Measurements from ENCODE around the gene NEAT1. TPM values are rescaled to one million over a fixed set of nuclear protein-coding genes. Genes with fewer than 3 reads are reported as not detected.
A peak's percentile ranks its signal among the peaks of the same experiment; 100 is the strongest.

The NEAT1 gene
- total and polyA plus RNA-seq, 2 experiments from 2014 or later: 50.7 to 74.3 TPM

DNA sequence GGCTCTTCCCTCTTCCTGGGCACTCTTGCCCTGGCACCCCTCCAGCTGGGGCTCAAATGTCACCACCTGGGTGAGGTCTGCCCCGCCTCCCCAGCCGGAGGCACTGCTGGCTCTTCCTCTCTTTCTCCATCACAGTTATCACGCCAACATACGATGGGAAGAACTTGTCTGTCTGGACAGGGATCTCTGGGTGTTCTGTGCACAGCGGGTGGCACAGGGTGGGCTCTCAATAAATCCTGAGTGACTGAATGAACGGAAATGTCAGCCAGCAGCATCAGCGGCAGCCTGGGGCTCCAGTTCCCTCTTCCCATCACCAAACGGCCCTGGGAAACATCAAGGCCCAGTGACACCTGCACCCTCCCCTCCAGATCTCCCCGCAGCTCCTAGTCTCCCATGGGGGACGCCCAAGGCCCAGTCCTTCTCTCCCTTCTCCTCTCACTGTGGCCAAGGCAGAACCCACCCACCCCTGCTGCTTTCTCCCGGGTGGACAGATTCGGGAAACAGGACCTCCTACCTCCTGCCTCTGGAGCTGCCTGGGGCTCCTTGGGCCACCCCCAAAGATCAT is 39.7 kb upstream of the NEAT1 start:
- H3K36me3 ChIP-seq (ENCODE audit: low read depth): no peaks in the 10 kb centered on the region
- WGBS, 2 experiments (ENCODE audit: low coverage in 1 of 2, low lambda C conversion rate in 2 of 2, missing lambda C conversion rate in 2 of 2): 1 to 2% methylated on average over 12 of the region's 12 CpGs
- peak overlapping the region; percentile 94 for H3K9ac ChIP-seq
- no peaks in the 10 kb centered on the region for H3K9me3 ChIP-seq (ENCODE audit: low read depth)
- no peak for DNase-seq
- H3K27me3 ChIP-seq (replicated peaks; ENCODE audit: insufficient read depth): no peaks in the 10 kb centered on the region
- H3F3A ChIP-seq (ENCODE audit: insufficient read depth): peaks cover 28% of the 10 kb centered on the region
- no peaks in the 10 kb centered on the region for H3K9me2 ChIP-seq (ENCODE audit: insufficient read depth)
- peaks cover 37% of the 10 kb centered on the region for H3K4me1 ChIP-seq (ENCODE audit: insufficient read depth)
- no peaks in the 10 kb centered on the region for H4K20me1 ChIP-seq (ENCODE audit: insufficient read depth)
- H2AFZ ChIP-seq: peak overlapping the region; percentile 4; the same call in 1 of the 2 replicates
- H3K27ac ChIP-seq: peak overlapping the region; percentile 99
- H3K79me2 ChIP-seq (ENCODE audit: insufficient read depth): peaks cover 40% of the 10 kb centered on the region
- H3K4me2 ChIP-seq (ENCODE audit: unreplicated experiment): peak overlapping the region; percentile 88
- in situ Hi-C loops (cut with MboI): no loop called here
- H3K4me3 ChIP-seq: peak overlapping the region; percentile 67
- TF ChIP-seq EZH2 (IDR thresholded peaks at IDR 0.05; ENCODE audit: insufficient read depth, poor library complexity, severe bottlenecking) (no peak), EZH2phosphoT487 (IDR thresholded peaks at IDR 0.05; ENCODE audit: insufficient read depth, low read depth) (no peak)

DNA sequence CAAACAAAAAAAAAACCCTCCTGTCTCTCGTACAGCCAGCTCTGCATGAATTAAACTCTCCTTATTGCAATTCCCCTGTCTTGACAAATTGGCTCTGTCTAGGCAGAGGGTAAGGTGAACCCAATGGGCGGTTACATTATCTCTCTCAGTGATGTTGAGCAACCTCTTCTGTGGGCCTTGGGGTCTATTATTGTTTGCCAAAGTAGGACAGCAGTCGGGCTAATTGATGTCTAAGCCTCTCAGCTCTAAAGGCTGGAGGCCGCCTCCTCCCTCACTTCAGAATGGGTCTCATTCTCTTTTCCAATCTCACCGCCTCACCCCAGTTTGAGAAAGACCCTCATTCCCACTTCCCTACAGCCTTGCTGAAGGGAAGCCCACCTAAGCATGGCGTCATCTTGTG is 38.8 kb upstream of the NEAT1 start:
- Histone ChIP-seq H3K4me1 (ENCODE audit: insufficient read depth) (peaks cover 46% of the 10 kb centered on the region), H3K9ac (peak overlapping the region; percentile 94; the same call in 1 of the 2 replicates)
- in situ Hi-C loops (cut with MboI): no loop called here

DNA sequence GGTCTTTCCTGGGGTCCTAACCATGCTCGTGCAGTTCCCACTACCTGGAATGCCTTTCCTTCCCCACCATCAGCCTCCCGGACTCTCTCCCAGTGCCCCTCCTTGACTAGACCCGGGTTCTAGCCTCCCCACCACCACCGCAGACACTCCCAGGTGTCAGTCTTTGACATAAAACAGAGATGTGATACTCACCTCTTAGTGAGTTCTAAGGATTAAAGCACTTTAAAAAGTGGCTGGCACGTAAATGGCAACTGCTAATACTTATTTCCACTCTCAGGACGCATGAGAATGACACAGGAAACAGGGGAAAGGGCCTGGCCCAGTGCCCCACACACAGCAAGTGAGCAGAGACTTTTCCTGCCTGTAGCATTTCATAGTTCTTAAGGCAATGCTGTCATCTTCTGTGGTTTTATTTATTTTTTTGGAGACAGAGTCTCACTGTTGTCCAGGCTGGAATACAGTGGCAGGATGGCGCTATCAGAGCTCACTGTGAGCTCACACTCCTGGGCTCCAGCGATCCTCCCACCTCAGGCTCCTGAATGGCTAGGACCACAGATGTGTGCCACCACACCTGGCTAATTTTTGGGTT is 38.2 kb upstream of the NEAT1 start:
- Histone ChIP-seq H3K27me3 (replicated peaks; ENCODE audit: insufficient read depth) (no peaks in the 10 kb centered on the region), H2AFZ (no peak overlapping the region), H3K4me1 (ENCODE audit: insufficient read depth) (peaks cover 52% of the 10 kb centered on the region), H3K4me2 (ENCODE audit: unreplicated experiment) (no peak overlapping the region), H4K20me1 (ENCODE audit: insufficient read depth) (no peaks in the 10 kb centered on the region), H3K9me3 (ENCODE audit: low read depth) (no peaks in the 10 kb centered on the region), H3K36me3 (ENCODE audit: low read depth) (no peaks in the 10 kb centered on the region), H3K4me3 (no peak overlapping the region), H3K27ac (peak overlapping the region; percentile 99), H3F3A (ENCODE audit: insufficient read depth) (peaks cover 28% of the 10 kb centered on the region), H3K9ac (peak overlapping the region; percentile 46), H3K9me2 (ENCODE audit: insufficient read depth) (no peaks in the 10 kb centered on the region), H3K79me2 (ENCODE audit: insufficient read depth) (peaks cover 55% of the 10 kb centered on the region)
- peak; percentile 57 for DNase-seq
- no peak for TF ChIP-seq EZH2 (IDR thresholded peaks at IDR 0.05; ENCODE audit: insufficient read depth, poor library complexity, severe bottlenecking)
- TF ChIP-seq EZH2phosphoT487 (IDR thresholded peaks at IDR 0.05; ENCODE audit: insufficient read depth, low read depth): no peak
- in situ Hi-C loops (cut with MboI): no loop called here
- 71 to 73% methylated on average over 8 of the region's 8 CpGs for WGBS, 2 experiments (ENCODE audit: low coverage in 1 of 2, low lambda C conversion rate in 2 of 2, missing lambda C conversion rate in 2 of 2)

More for the DNA sequence above, 38.8 kb upstream of the NEAT1 start:
- no peak overlapping the region for H2AFZ ChIP-seq
- H3K9me3 ChIP-seq (ENCODE audit: low read depth): no peaks in the 10 kb centered on the region
- peaks cover 49% of the 10 kb centered on the region for H3K79me2 ChIP-seq (ENCODE audit: insufficient read depth)
- H3K9me2 ChIP-seq (ENCODE audit: insufficient read depth): no peaks in the 10 kb centered on the region
- peaks cover 28% of the 10 kb centered on the region for H3F3A ChIP-seq (ENCODE audit: insufficient read depth)
- no peak for TF ChIP-seq EZH2 (IDR thresholded peaks at IDR 0.05; ENCODE audit: insufficient read depth, poor library complexity, severe bottlenecking)
- TF ChIP-seq EZH2phosphoT487 (IDR thresholded peaks at IDR 0.05; ENCODE audit: insufficient read depth, low read depth): no peak
- H3K4me3 ChIP-seq: no peak overlapping the region
- H3K4me2 ChIP-seq (ENCODE audit: unreplicated experiment): no peak overlapping the region
- H3K27ac ChIP-seq: peak overlapping the region; percentile 99
- DNase-seq: peak; percentile 21
- H4K20me1 ChIP-seq (ENCODE audit: insufficient read depth): no peaks in the 10 kb centered on the region
- no peaks in the 10 kb centered on the region for H3K36me3 ChIP-seq (ENCODE audit: low read depth)
- WGBS, 2 experiments (ENCODE audit: low coverage in 1 of 2, low lambda C conversion rate in 2 of 2, missing lambda C conversion rate in 2 of 2): 80 to 85% methylated on average over 6 of the region's 6 CpGs
- no peaks in the 10 kb centered on the region for H3K27me3 ChIP-seq (replicated peaks; ENCODE audit: insufficient read depth)

DNA sequence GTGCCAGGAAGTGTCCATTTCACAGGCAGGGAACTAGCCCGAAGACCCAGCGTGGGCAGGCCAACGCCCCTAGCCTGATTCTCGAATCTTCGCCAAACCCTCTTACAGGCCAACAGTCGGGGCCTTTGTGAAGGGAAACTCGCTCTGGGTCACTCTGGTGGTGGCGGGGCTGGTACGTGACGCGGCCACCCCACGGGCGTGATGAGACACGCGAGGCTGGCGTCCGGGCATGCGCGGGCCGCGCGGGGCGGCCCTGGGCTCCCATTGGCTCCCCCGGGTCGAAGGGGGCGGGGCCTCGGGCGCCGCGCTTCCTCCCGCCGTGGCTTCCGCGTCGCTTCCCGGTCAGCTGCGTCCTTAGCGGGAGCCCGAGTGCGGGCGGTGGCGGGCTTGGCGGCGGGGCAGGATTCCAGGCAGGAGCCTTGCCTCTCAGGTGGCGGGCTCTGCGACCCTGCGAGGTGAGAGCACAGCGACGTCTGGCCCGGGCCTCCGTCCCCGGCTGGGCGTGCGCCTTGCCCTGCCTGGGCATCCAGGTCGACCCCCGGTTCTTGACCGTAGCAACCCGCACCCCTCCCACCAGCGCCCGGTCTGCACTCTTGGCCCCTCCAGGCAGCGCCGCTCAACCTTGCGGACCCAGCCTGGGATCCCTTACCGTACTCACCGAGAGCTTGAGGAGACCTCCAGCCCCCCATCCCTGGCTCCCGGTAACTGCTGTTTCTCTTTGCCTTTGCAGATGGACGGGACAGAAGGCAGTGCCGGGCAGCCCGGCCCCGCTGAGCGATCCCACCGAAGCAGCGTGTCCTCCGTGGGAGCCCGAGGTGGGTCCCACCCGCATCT is 36.1 kb upstream of the NEAT1 start, which contains the start of gene FRMD8:
FRMD8 (plus strand) TSS at position 331 of the 834 bp plus-strand sequence; CDS start at position 731, 400 bp downstream.
- no peaks in the 10 kb centered on the region for H3K9me2 ChIP-seq (ENCODE audit: insufficient read depth)
- no peaks in the 10 kb centered on the region for H4K20me1 ChIP-seq (ENCODE audit: insufficient read depth)
- 1% methylated on average over 54 to 70 of the region's 76 CpGs for WGBS, 2 experiments (ENCODE audit: low coverage in 1 of 2, low lambda C conversion rate in 2 of 2, missing lambda C conversion rate in 2 of 2)
- H3K79me2 ChIP-seq (ENCODE audit: insufficient read depth): peaks cover 67% of the 10 kb centered on the region
- DNase-seq: peak; percentile 95
- TF ChIP-seq EZH2 (IDR thresholded peaks at IDR 0.05; ENCODE audit: insufficient read depth, poor library complexity, severe bottlenecking) (no peak), EZH2phosphoT487 (IDR thresholded peaks at IDR 0.05; ENCODE audit: insufficient read depth, low read depth) (no peak)
- H3K4me3 ChIP-seq: peak within 1 kb of the TSS; percentile 94
- peaks cover under 1% of the 10 kb centered on the region; the same call in 1 of the 2 replicates for H3K36me3 ChIP-seq (ENCODE audit: low read depth)
- H3K27me3 ChIP-seq (replicated peaks; ENCODE audit: insufficient read depth): no peaks in the 10 kb centered on the region
- in situ Hi-C loops (cut with MboI): no loop called here
- peak within 1 kb of the TSS; percentile 71 for H2AFZ ChIP-seq
- peaks cover 69% of the 10 kb centered on the region for H3K4me1 ChIP-seq (ENCODE audit: insufficient read depth)
- peaks cover 28% of the 10 kb centered on the region for H3F3A ChIP-seq (ENCODE audit: insufficient read depth)
- peak within 1 kb of the TSS; percentile 98 for H3K4me2 ChIP-seq (ENCODE audit: unreplicated experiment)
- H3K27ac ChIP-seq: peak within 1 kb of the TSS; percentile 99
- H3K9ac ChIP-seq: peak within 1 kb of the TSS; percentile 92
- no peaks in the 10 kb centered on the region for H3K9me3 ChIP-seq (ENCODE audit: low read depth)
